Activated T-cell treated with anti-CD3 and anti-CD28 coated beads, Interleukin-2, amount 50 U/mL, for 48 hours (primary cell): ENCODE measurements around the gene DNAH5.
"Not testable (repeated sequence)": the region's sequence is repeated elsewhere in the genome, so short reads cannot be mapped to it uniquely, and the experiment has no call there.

ENCODE experiments used
- DNase-seq, 2 experiments: peaks; one replicate each; pipeline ENCODE4 v3.0.0-alpha.2; 2020

The DNAH5 gene

DNA sequence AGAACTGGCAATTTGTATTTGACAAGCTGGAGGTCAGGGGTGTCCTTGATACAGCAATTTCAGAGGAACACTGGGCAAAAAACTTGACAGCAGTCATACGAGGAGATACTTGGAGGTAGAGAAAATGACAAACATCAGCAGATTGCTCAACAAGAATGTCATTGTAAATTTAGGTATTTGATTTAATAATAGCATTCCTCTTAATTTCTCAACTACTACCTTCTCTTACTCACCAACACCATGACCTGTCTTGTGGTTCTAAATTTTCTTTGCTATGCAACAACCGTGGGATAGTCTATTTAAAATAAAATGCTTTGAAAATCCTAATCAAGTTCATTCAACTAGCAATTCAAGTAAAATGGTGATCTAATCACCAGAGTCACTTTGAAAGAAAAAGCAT is 128.4 kb downstream of the DNAH5 start:
- DNase-seq, result no peak

DNA sequence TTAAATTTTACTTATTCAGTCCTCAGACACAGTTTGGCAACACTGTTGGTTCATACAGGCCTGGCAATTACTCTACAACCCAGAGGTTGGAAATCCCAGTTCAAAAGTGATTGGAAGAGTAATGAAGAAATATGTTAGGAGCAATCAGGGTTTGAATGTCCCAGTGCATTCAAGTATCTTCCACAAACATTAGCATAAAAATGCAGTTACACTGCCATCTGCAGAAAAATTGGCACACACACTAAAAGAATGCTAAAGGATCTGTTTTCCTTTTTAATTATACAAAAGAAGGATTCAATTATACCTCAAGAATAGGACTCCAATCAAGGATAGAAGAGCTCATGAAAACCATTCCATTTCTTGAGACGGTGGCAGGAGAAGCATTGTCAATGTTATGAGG is 130.2 kb downstream of the DNAH5 start:
- DNase-seq, result no peak

DNA sequence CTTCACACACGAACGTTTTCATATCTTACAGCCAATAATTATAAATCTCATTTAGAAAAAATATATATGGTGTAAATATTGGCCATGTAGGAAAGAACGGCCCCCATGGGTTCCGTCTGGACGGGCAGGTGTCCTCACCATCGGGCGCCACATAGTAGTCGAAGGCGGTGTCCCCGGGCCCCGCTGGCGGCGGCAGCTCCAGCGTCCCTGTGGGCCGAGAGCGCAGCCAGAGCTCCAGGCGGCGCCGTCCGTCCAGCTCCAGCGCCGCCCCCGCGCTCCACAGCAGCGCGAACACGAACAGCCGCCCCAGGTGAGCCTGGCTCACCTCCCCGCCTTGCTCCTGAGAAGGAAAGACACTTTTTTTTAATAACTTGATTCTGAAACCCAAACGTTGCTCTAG is 134.6 kb downstream of the DNAH5 start:
- DNase-seq, result no peak

DNA sequence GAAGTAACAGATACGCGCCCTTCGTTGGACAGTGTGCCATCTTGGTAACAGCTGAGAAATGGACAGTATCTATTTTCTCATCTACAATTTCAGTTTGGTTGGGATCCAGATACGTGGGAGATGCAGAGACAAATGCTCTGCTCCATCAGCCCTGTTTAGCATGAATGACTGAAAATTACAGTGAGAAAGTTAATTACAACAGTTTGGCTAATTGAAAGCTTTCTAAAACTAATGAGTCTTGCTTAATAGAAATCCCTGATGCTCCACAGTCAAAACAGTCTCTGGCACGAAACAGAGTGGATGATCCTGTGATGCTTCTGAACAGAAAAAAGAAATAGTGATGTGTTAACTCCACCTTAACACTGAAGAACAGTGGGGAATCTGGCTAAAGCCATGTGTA is 140.2 kb downstream of the DNAH5 start:
- no peak for DNase-seq

- not testable (repeated sequence) for DNase-seq
These were observed 145.9 kb downstream of the DNAH5 start for GRCh38 chr5:13798569-13798968.

DNA sequence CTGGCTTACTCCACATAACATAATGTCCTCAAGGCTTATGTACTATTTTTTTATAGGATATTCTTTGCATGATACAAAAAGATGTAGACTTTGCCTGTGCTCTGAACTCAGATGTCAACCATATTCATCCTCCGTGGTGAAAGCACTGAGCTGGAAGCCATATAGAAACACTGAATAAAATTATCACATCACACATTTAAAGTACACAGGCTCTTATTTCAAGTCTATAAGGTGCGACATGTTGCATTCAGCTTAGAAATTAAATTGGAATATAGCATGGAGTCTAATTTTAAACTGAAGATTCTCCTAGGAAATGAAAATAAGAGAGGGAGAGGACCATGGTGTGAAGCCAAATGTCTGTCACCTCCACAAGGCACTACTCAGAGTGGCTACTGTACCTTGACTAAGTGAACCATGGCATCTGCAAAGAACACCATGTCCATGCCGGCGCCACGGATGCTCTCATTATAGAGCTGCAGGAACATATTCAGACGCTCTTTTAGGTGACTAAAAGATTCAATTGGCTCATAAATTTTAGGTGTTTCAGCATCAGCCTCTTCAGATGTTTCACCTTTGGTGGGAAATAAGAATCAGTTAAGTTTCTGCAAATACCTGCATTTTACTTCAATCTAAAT is 158.6 kb downstream of the DNAH5 start:
- no peak for DNase-seq

GRCh38 chr5:13783726-13784125 is 160.8 kb downstream of the DNAH5 start:
- DNase-seq, result no peak

DNA sequence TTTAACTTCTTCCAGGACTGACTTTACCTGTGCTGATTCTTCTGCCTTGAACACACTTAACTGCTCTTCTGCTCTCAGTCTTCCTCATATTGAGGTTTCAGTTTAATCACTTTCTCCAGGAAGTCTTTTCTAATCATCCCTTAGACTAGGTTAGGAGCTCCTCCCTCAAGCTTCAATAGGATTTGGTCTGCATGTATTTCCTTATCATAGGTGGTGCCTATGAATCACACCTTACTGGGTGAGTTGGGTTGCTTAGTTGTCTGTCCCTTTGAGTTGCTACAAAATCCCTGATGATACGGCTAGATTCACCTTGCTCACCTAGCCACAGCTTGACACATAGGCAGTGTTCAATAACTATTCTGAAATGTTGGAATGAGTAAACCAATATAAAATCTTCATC is 164.4 kb downstream of the DNAH5 start:
- no peak for DNase-seq

DNA sequence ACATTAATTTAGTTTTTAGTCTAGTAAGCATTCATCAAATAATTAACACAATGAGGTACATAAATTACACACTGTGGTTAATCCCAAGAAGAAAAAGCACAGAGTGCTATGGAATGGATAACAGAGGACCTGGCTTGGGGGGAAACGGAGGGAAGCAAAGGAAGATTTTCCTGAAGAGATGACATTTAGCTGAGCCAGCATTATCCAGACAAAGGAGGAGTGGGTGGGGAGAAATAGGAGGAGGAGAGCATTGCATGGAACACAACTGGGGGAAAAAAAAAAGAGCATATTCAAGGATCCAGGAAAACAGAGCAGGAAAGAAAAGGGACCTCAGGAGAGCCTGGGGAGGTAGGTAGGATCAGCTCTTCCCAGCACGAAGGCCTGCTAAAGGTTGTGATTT is 170.8 kb downstream of the DNAH5 start:
- DNase-seq, result no peak

DNA sequence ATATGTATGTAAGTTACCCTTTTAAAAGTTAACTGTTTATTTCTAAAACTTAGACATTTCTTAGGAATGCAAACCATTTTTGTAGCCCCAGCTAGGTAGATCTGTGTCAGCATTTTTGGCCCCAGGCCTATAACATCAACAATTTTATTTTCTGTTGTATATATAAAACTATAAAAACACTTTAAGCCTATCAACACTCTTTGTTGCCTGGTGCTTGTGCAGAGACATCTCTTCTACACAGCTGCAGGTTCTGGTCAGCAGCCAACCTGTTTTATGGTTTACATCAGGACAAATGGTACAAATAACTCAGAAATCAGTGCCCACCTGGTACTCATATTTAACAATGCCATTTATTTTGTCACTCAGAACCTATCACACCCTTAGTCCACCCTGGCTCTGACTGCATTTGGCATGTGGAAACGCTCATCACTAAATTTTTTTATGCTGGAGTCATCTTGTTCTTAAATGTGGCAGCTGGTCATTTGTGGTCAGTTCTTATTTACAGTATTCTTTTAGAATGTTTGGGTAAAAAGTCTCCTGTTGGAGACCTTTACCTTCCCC is 173.4 kb downstream of the DNAH5 start:
- DNase-seq, result no peak

GRCh38 chr5:13766236-13766635 is 178.3 kb downstream of the DNAH5 start:
- DNase-seq, result no peak

GRCh38 chr5:13763719-13764118 is 180.8 kb downstream of the DNAH5 start:
- DNase-seq, result no peak

DNA sequence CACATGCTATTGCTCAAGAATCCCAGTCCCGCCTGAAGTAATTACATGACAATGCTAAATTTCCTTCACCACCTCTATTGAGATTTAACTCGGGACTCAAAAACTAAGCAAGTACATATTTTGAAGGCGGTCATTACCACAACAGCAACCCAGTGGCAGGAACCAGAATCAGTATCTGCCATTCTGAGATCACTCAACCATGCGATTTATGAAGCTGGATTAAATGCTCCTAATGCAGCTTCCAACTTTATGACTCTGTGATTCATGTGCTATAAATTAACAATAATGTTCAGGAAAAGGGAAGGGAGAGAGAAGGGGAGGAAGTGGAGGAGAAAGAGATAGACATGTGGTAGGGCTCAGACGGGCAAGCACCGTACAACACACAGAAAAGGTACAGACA is 194.7 kb downstream of the DNAH5 start:
- DNase-seq, result no peak

DNA sequence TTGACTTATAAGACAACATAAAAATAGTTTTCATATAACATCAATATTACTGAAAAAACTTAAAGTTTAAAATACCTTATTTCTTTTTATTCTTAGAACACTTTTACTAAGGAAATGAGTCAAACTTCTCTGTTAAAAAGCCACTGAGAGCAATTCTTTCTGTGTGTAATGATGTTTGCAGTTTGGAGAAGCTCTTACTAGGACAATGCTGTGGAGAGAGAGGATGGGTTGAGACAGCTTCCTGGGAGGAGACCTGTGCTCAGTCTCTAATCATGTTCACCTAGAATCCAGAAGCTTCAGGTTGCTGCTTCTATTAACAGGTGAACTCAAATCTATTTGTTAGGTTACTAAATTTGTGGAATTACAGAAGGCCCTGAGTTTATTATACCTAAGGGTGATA is 198.5 kb downstream of the DNAH5 start:
- DNase-seq, result no peak

GRCh38 chr5:13745508-13745907 is 199.0 kb downstream of the DNAH5 start:
- DNase-seq, result no peak

GRCh38 chr5:13740471-13740870 is 204.0 kb downstream of the DNAH5 start:
- DNase-seq, result no peak

GRCh38 chr5:13739479-13739878 is 205.0 kb downstream of the DNAH5 start:
- no peak for DNase-seq

- DNase-seq, result no peak
These were observed 208.8 kb downstream of the DNAH5 start for GRCh38 chr5:13735691-13736090.

DNA sequence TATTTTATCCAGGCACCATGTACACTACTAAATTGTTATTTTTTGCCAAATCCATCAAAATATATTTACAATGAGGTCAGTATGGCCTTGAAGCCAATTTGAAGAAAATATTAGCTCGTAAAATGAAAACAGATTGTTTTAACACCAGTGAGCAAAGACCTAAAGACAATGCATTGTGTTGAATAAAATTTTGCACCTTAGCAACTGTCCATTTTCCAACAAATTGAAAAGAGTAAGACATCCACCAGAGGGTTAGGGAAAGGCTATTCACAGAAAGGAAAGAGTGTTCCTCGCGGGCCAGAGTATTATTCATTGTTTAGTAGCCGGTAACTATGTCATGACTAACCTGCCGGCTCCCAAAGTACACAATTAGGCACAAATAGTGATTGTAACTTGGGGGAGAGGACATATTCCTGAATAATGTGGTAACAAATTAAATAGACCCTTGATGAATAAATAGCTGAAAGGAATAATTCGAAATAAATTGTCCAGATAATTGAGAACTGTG is 213.3 kb downstream of the DNAH5 start:
- no peak for DNase-seq

- DNase-seq, result no peak
These were observed 235.6 kb downstream of the DNAH5 start for GRCh38 chr5:13708906-13709305.

DNA sequence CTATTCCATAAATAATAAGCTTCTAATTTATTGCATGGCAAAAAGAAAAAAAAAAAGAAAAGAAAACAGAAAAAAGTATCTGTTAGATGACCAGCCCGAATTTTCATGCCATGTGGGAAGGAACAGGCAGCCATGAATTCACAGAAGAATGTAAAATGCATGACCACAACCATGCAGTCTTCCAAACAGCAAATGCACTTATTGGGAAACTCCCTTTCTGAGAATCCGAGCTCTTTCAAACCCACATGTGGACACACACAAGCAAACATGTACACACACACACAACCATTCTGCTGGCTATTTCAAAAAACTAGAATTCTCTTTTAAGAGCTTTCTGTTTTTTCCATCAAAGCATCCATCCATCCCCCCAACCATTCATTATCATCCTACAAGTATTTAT is 236.1 kb downstream of the DNAH5 start:
- DNase-seq, result no peak

DNA sequence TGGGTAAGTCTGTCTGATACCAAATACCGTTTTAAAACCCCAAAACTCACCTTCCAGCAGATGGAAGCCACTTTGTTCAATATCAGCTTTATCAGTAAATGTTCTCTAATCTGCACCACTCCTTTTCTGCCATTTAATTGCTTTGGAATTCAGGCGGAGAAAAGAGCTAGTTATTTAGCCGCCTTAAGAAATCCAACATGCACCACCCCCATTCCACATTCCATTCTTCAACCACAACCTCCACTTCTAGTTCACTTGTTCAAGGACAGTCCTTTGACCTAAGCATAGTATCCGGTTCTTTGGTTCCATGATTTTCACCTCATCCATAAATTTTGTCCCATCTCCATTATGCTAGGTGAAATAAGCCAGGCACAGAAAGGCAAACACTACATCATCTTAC is 240.1 kb downstream of the DNAH5 start:
- no peak for DNase-seq

- DNase-seq, result no peak
These were observed 243.9 kb downstream of the DNAH5 start for GRCh38 chr5:13700626-13701025.

- no peak for DNase-seq
These were observed 245.6 kb downstream of the DNAH5 start for GRCh38 chr5:13698885-13699284.

- no peak for DNase-seq
These were observed 249.3 kb downstream of the DNAH5 start for GRCh38 chr5:13695076-13695712.
